ENCODE results near the gene SMIM29.

SMIM29 gene

GRCh38 chr6:34226066-34226465 lies 22.7 kb downstream of the SMIM29 start:
- TF ChIP-seq CTCF (IDR thresholded peaks at IDR 0.05), result no peak

DNA sequence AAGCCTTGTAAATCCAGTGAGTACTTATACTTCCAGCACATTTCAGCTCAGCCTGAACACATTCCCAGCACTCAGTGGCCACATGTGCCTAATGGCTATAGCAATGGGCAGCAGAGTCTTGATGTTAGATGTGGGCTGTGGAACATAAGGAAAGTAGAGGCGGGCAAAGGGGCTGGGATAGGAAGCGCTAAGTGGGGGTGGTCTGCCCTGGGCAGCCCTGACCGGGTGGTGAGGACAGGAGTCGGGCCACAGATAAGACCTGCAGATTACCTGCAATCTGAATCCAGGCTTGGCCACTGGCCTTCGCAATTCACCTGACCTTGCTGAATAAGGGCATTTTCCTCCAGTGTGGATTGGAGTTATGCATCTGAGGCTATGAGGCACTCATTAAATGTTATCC lies 23.3 kb downstream of the SMIM29 start:
- no peak for TF ChIP-seq CTCF (IDR thresholded peaks at IDR 0.05)

DNA sequence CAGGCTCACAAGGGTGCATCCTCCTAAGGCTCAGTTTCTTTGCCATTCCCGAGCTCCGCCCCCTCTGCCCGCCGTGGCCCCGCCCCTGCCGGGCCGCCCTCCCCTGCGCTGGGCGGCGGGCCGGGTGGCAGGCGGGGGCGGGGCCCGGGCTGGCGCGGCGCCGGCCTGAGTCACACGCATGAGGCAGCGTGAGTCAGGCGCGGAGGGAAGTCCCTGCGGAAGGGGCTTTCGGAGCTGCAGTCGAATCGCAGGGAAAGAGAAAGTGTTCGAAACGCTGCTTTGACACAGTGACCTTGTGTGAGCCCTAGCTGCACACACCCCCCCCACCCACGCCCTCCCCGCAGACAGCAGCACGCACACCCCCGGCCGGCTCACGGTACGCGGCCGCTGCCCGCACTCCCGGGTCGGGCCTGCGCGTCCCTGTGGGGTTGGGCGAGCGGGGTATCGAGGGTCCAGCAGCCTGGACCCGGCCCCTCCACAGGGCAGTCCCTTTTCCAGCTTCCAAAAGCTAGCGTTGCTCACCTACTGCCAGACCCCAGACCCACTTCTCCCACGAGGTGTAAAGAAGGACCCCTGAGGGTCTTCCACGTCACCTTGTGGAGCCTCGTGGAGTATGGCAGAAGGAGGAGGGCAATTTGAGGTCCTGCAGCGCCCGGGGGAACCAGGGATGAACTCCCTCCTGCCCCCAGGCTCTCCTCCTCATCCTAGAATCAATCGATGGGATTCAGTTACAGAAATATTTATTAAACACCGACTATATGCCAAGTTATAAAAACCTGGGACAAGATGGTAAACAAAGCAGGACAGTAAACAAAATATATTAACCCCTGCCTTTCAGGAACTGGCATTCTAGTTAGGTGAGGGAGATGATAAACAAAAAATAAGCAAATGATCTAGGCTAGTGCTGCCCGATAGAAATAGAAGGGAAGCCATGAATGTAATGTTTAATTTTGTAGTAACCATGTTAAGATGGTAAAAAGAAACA lies 24.6 kb downstream of the SMIM29 start:
- TF ChIP-seq CTCF (IDR thresholded peaks at IDR 0.05), result no peak

- no peak for TF ChIP-seq CTCF (IDR thresholded peaks at IDR 0.05)
Measured at GRCh38 chr6:34223381-34223955, 25.3 kb downstream of the SMIM29 start.

GRCh38 chr6:34218691-34219090 lies 30.1 kb downstream of the SMIM29 start:
- no peak for TF ChIP-seq CTCF (IDR thresholded peaks at IDR 0.05)

DNA sequence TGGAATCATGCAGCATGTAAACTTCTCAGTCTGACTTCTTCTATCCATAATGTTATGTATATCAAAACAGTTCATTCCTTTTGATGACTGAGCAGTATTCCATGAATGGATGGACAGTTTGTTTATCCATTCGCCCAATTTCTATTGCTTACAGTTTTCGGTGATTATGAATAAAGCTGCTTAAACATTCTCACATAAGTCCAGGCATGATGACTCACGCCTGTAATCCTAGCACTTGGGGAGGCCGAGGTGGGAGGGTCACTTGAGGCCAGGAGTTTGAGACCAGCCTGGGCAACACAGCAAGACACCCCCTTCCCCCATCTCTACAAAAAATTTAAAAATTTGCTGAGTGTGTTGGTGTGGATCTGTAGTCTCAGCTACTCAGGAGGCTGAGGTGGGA lies 35.0 kb downstream of the SMIM29 start:
- no peak for TF ChIP-seq CTCF (IDR thresholded peaks at IDR 0.05)

DNA sequence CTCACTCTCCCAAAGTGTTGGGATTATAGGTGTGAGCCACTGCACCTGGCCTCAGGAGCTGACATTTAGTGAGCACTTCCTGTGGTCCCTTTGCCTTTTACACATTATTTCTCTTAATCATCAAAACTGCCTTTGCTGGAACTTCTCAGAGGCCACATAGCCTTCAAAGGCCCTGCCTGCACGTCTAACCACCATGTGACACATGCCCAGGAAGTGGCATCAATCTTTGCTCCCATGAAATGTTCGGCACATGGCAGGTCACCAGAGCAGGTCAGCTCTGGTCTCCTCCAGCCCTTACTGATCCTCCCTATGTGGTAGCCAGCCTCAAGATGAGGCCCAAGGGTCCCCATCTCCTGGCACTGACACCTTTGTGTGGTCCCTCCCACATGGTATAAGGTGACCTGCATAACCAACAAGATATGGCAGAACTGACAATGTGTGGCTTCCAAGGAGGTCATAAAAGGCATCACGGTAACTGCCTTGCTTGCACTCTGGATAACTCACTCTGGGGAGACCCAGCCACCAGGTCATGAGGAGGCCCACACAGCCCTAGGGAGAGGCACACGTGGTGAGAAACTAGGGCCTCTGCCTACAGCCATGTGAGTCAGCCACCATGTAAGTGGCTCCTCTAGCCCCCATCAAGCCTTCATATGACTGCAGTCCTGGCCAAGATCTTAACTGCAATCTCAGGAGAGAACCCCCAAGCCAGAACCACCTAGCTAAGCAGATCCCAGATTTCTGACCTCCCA lies 40.9 kb downstream of the SMIM29 start:
- no peak for TF ChIP-seq CTCF (IDR thresholded peaks at IDR 0.05)
